ENCODE measurements around the gene HK1.

DNA sequence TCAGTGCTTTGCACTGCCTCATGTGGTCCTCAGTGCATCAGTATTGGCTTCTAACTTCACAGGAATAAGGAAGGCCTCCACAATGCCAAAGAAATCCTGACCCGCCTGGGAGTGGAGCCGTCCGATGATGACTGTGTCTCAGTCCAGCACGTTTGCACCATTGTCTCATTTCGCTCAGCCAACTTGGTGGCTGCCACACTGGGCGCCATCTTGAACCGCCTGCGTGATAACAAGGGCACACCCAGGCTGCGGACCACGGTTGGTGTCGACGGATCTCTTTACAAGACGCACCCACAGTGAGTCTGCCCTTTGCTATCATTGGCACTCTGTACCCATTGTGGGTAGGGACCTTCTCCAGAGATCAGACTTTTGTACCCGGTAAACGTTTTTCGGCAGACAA, 101.5 kb downstream of the HK1 start:
- TF ChIP-seq, protein P1, sequence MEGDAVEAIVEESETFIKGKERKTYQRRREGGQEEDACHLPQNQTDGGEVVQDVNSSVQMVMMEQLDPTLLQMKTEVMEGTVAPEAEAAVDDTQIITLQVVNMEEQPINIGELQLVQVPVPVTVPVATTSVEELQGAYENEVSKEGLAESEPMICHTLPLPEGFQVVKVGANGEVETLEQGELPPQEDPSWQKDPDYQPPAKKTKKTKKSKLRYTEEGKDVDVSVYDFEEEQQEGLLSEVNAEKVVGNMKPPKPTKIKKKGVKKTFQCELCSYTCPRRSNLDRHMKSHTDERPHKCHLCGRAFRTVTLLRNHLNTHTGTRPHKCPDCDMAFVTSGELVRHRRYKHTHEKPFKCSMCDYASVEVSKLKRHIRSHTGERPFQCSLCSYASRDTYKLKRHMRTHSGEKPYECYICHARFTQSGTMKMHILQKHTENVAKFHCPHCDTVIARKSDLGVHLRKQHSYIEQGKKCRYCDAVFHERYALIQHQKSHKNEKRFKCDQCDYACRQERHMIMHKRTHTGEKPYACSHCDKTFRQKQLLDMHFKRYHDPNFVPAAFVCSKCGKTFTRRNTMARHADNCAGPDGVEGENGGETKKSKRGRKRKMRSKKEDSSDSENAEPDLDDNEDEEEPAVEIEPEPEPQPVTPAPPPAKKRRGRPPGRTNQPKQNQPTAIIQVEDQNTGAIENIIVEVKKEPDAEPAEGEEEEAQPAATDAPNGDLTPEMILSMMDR (conservative IDR thresholded peaks at IDR 0.05 in 1 of 2, IDR thresholded peaks at IDR 0.05 in 1 of 2; ENCODE audit: low read depth in 1 of 2, low read length in 2 of 2): no peak
- no peak for TF ChIP-seq EZH2 (IDR thresholded peaks at IDR 0.05; ENCODE audit: low read length, missing control alignments)
